ENCODE measurements around the gene USP36. TPM values are rescaled to one million over a fixed set of nuclear protein-coding genes. Genes with fewer than 3 reads are reported as not detected.
A peak's percentile ranks its signal among the peaks of the same experiment; 100 is the strongest.

The USP36 gene
- total and polyA plus RNA-seq, 9 of the 15 experiments (the other 6 are each of a cell fraction or from before 2014, with no cell fraction given), result 6.4 to 72.8 (median 22.5) TPM

- no peak for TF ChIP-seq SRSF3 (IDR thresholded peaks at IDR 0.05; ENCODE audit: insufficient read depth, low read length)
- TF ChIP-seq, protein P1, sequence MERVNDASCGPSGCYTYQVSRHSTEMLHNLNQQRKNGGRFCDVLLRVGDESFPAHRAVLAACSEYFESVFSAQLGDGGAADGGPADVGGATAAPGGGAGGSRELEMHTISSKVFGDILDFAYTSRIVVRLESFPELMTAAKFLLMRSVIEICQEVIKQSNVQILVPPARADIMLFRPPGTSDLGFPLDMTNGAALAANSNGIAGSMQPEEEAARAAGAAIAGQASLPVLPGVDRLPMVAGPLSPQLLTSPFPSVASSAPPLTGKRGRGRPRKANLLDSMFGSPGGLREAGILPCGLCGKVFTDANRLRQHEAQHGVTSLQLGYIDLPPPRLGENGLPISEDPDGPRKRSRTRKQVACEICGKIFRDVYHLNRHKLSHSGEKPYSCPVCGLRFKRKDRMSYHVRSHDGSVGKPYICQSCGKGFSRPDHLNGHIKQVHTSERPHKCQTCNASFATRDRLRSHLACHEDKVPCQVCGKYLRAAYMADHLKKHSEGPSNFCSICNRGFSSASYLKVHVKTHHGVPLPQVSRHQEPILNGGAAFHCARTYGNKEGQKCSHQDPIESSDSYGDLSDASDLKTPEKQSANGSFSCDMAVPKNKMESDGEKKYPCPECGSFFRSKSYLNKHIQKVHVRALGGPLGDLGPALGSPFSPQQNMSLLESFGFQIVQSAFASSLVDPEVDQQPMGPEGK (CRISPR knock-in tag; IDR thresholded peaks at IDR 0.05; ENCODE audit: borderline replicate concordance), result no peak
- TF ChIP-seq RAD51 (IDR thresholded peaks at IDR 0.05; ENCODE audit: borderline replicate concordance, low read depth), result peak; percentile 81
- TF ChIP-seq ELK1 (CRISPR knock-in tag; IDR thresholded peaks at IDR 0.05), result no peak
- peak in 1 of 2 experiments; percentile 16; a peak in 2 of 4 replicates for TF ChIP-seq KDM1A (IDR thresholded peaks at IDR 0.05)
- no peak for TF ChIP-seq ZNF347 (CRISPR knock-in tag; IDR thresholded peaks at IDR 0.05; ENCODE audit: low read depth)
- TF ChIP-seq ZBTB17 (CRISPR knock-in tag; IDR thresholded peaks at IDR 0.05), result no peak
- TF ChIP-seq, protein P2, sequence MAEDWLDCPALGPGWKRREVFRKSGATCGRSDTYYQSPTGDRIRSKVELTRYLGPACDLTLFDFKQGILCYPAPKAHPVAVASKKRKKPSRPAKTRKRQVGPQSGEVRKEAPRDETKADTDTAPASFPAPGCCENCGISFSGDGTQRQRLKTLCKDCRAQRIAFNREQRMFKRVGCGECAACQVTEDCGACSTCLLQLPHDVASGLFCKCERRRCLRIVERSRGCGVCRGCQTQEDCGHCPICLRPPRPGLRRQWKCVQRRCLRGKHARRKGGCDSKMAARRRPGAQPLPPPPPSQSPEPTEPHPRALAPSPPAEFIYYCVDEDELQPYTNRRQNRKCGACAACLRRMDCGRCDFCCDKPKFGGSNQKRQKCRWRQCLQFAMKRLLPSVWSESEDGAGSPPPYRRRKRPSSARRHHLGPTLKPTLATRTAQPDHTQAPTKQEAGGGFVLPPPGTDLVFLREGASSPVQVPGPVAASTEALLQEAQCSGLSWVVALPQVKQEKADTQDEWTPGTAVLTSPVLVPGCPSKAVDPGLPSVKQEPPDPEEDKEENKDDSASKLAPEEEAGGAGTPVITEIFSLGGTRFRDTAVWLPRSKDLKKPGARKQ (CRISPR knock-in tag; IDR thresholded peaks at IDR 0.05), result no peak
- TF ChIP-seq ZNF707 (CRISPR knock-in tag; conservative IDR thresholded peaks at IDR 0.05), result no peak
- no peak for TF ChIP-seq ILF3 (IDR thresholded peaks at IDR 0.05; ENCODE audit: borderline replicate concordance)
- TF ChIP-seq SIN3B (IDR thresholded peaks at IDR 0.05; ENCODE audit: low read depth), result no peak; the same call in 1 of the 2 replicates
- peak; percentile 93 for TF ChIP-seq JUND (IDR thresholded peaks at IDR 0.05; ENCODE audit: borderline replicate concordance, low read depth, low read length)
- TF ChIP-seq JUND (tag; IDR thresholded peaks at IDR 0.05; ENCODE audit: borderline replicate concordance, low read depth, low read length), result peak; percentile 85; the same call in 1 of the 3 replicates
- no peak for TF ChIP-seq ZNF561 (CRISPR knock-in tag; conservative IDR thresholded peaks at IDR 0.05)
- TF ChIP-seq THAP12 (CRISPR knock-in tag; IDR thresholded peaks at IDR 0.05), result peak; percentile 67; the same call in 1 of the 2 replicates
- TF ChIP-seq ZNF408 (CRISPR knock-in tag; IDR thresholded peaks at IDR 0.05; ENCODE audit: low read depth), result no peak
- TF ChIP-seq, protein P3, sequence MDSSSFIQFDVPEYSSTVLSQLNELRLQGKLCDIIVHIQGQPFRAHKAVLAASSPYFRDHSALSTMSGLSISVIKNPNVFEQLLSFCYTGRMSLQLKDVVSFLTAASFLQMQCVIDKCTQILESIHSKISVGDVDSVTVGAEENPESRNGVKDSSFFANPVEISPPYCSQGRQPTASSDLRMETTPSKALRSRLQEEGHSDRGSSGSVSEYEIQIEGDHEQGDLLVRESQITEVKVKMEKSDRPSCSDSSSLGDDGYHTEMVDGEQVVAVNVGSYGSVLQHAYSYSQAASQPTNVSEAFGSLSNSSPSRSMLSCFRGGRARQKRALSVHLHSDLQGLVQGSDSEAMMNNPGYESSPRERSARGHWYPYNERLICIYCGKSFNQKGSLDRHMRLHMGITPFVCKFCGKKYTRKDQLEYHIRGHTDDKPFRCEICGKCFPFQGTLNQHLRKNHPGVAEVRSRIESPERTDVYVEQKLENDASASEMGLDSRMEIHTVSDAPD (CRISPR knock-in tag; IDR thresholded peaks at IDR 0.05), result no peak
- TF ChIP-seq NR2F6 (CRISPR knock-in tag; IDR thresholded peaks at IDR 0.05), result 0 out of 2 replicates have a peak, but pooled peaks have one; percentile 41
- peak; percentile 98 for TF ChIP-seq ELF4 (CRISPR knock-in tag; IDR thresholded peaks at IDR 0.05)
These were observed at the start of gene USP36 (continued) for GRCh38 chr17:78840780-78841611.

Data from K562 (cell line).